ENCODE measurements around the gene HEXIM2. TPM values are rescaled to one million over a fixed set of nuclear protein-coding genes. Genes with fewer than 3 reads are reported as not detected.

The HEXIM2 gene
- total and polyA plus RNA-seq, 2 of the 13 experiments (the other 11 are each of a cell fraction or from before 2014, with no cell fraction given) = 27.1 to 32.4 TPM

GRCh38 chr17:45160447-45161287 is 1.0 kb upstream of the HEXIM2 start (continued):
- no peak for TF ChIP-seq GLI4 (CRISPR knock-in tag; IDR thresholded peaks at IDR 0.05; ENCODE audit: borderline replicate concordance)
- peak; percentile 41; the same call in 1 of the 2 replicates for TF ChIP-seq EEA1 (CRISPR knock-in tag; IDR thresholded peaks at IDR 0.05; ENCODE audit: borderline replicate concordance)
- no peak for TF ChIP-seq KLF15 (CRISPR knock-in tag; IDR thresholded peaks at IDR 0.05; ENCODE audit: borderline replicate concordance)
- TF ChIP-seq ZNF792 (CRISPR knock-in tag; IDR thresholded peaks at IDR 0.05) = no peak
- TF ChIP-seq IKZF5 (CRISPR knock-in tag; IDR thresholded peaks at IDR 0.05) = no peak
- TF ChIP-seq KMT2B (CRISPR knock-in tag; IDR thresholded peaks at IDR 0.05) = no peak; the same call in none of the 2 replicates
- TF ChIP-seq THYN1 (CRISPR knock-in tag; IDR thresholded peaks at IDR 0.05; ENCODE audit: borderline replicate concordance, low read depth) = no peak
- no peak for TF ChIP-seq ZNF468 (CRISPR knock-in tag; IDR thresholded peaks at IDR 0.05)
- peak; percentile 93 for TF ChIP-seq PREB (CRISPR knock-in tag; IDR thresholded peaks at IDR 0.05)
- TF ChIP-seq SNAI1 (CRISPR knock-in tag; IDR thresholded peaks at IDR 0.05; ENCODE audit: borderline replicate concordance) = 0 out of 2 replicates have a peak, but pooled peaks have one; percentile 49
- TF ChIP-seq NR2F1 (CRISPR knock-in tag; IDR thresholded peaks at IDR 0.05) = no peak
- peak; percentile 87; the same call in 1 of the 2 replicates for TF ChIP-seq PAWR (CRISPR knock-in tag; IDR thresholded peaks at IDR 0.05; ENCODE audit: borderline replicate concordance)
- 0 out of 2 replicates have a peak, but pooled peaks have one; percentile 72 for TF ChIP-seq ZNF563 (CRISPR knock-in tag; IDR thresholded peaks at IDR 0.05)
- TF ChIP-seq HHEX (CRISPR knock-in tag; IDR thresholded peaks at IDR 0.05) = no peak
- no peak for TF ChIP-seq ZBTB25 (CRISPR knock-in tag; IDR thresholded peaks at IDR 0.05)
- 0 out of 2 replicates have a peak, but pooled peaks have one; percentile 51 for TF ChIP-seq ZBTB2 (CRISPR knock-in tag; IDR thresholded peaks at IDR 0.05; ENCODE audit: low read depth)
- TF ChIP-seq ZNF564 (CRISPR knock-in tag; IDR thresholded peaks at IDR 0.05) = peak; percentile 79
- peak; percentile 79 for TF ChIP-seq ZNF747 (CRISPR knock-in tag; IDR thresholded peaks at IDR 0.05; ENCODE audit: borderline replicate concordance)
- TF ChIP-seq ZNF788 (CRISPR knock-in tag; IDR thresholded peaks at IDR 0.05; ENCODE audit: borderline replicate concordance) = peak; percentile 83; the same call in 1 of the 2 replicates
- no peak for TF ChIP-seq RBFOX2 (IDR thresholded peaks at IDR 0.05; ENCODE audit: low read depth, low read length)
- peak; percentile 87 for TF ChIP-seq ZMYM2 (CRISPR knock-in tag; IDR thresholded peaks at IDR 0.05)
- no peak for TF ChIP-seq RFXANK (CRISPR knock-in tag; IDR thresholded peaks at IDR 0.05)
- TF ChIP-seq SPEN (CRISPR knock-in tag; IDR thresholded peaks at IDR 0.05; ENCODE audit: low read depth) = peak; percentile 75
- peak; percentile 88; the same call in 1 of the 2 replicates for TF ChIP-seq ZNF530 (CRISPR knock-in tag; IDR thresholded peaks at IDR 0.05; ENCODE audit: low read depth)
